H1 (cell line): ENCODE results near the gene FSTL4. TPM values are rescaled to one million over a fixed set of nuclear protein-coding genes. Genes with fewer than 3 reads are reported as not detected.

Experiments used
- CTCF ChIA-PET: fragments of 300-600 bp; sonication (Branson Sonifier 250); formaldehyde crosslinking; loops from one replicate; lab custom pipeline; 2021; ENCODE audit not compliant: partially characterized antibody; lab: Charles Lee
- POLR2A ChIA-PET: fragments of 300-600 bp; sonication (Branson Sonifier 250); formaldehyde crosslinking; loops from one replicate; lab custom pipeline; 2021; ENCODE audit warnings: inconsistent platforms; ENCODE audit not compliant: partially characterized antibody; lab: Charles Lee
- DNase-seq, 2 experiments: peaks; one replicate each; pipeline versions ENCODE4 v3.0.0 to v3.0.0-alpha.2; 2010 to 2022; ENCODE audit warnings: low spot score in 2 of 2, low read depth in 1 of 2, mixed read lengths in 1 of 2
- FAIRE-seq: peaks from 2 replicates; lab custom pipeline; 2011; peaks lifted over from hg19 to GRCh38; lab: Jason Lieb, UNC
- H2AFZ ChIP-seq: 2 replicates; pipeline ENCODE4 v1.8.1; 2012; ENCODE audit warnings: low read length, inconsistent platforms
- H2AK5ac ChIP-seq: 2 replicates; pipeline ENCODE4 v1.6.1; 2013; ENCODE audit warnings: low read depth, low read length
- H2BK120ac ChIP-seq: replicated peaks from 2 replicates; pipeline ENCODE3; 2013; ENCODE audit warnings: low read depth, low read length, inconsistent platforms
- H2BK12ac ChIP-seq: 2 replicates; pipeline ENCODE4 v1.6.1; 2013; ENCODE audit warnings: low read depth, low read length
- H2BK15ac ChIP-seq: 2 replicates; pipeline ENCODE4 v1.6.1; 2013; ENCODE audit warnings: low read length
- H2BK20ac ChIP-seq: 2 replicates; pipeline ENCODE4 v1.6.1; 2013; ENCODE audit warnings: low read length
- H2BK5ac ChIP-seq: 2 replicates; pipeline ENCODE4 v1.6.1; 2013; ENCODE audit warnings: low read depth, low read length
- H3K14ac ChIP-seq: 2 replicates; pipeline ENCODE4 v1.6.1; 2013; ENCODE audit warnings: inconsistent platforms; ENCODE audit not compliant: insufficient read length
- H3K18ac ChIP-seq: 2 replicates; pipeline ENCODE4 v1.6.1; 2013; ENCODE audit warnings: low read length; ENCODE audit errors: extremely low read depth
- H3K23ac ChIP-seq: 2 replicates; pipeline ENCODE4 v1.6.1; 2013; ENCODE audit warnings: inconsistent platforms; ENCODE audit not compliant: insufficient read length
- H3K23me2 ChIP-seq: 2 replicates; pipeline ENCODE4 v1.6.1; 2013; ENCODE audit warnings: low read depth, low read length
- H3K27ac ChIP-seq: 2 replicates; pipeline ENCODE4 v1.6.1; 2011; ENCODE audit warnings: low read depth, low read length, inconsistent platforms
- H3K27me3 ChIP-seq, 4 experiments: replicated peaks in 1 of 4; 1 replicate in 1 of 4; 2 replicates in 3 of 4; pipeline versions ENCODE4 v1.6.1 to v1.8.1; 2011 to 2013; ENCODE audit warnings: low read length in 3 of 4, mild to moderate bottlenecking in 3 of 4, inconsistent platforms in 2 of 4, mixed read lengths in 2 of 4, moderate library complexity in 1 of 4; ENCODE audit not compliant: control insufficient read depth in 3 of 4, insufficient read depth in 3 of 4; ENCODE audit errors: extremely low read depth in 1 of 4
- H3K36me3 ChIP-seq, 4 experiments: 2 replicates each; pipeline versions ENCODE4 v1.6.1 to v1.8.1; 2011 to 2013; ENCODE audit warnings: mild to moderate bottlenecking in 4 of 4, low read length in 3 of 4, moderate library complexity in 2 of 4, control low read depth in 1 of 4, inconsistent platforms in 1 of 4; ENCODE audit not compliant: insufficient read depth in 4 of 4, control insufficient read depth in 2 of 4
- H3K4ac ChIP-seq: replicated peaks from 2 replicates; pipeline ENCODE3; 2013; ENCODE audit warnings: low read length, low read depth, mixed read lengths, inconsistent platforms; ENCODE audit not compliant: insufficient read length
- H3K4me1 ChIP-seq, 4 experiments: replicated peaks in 1 of 4; 1 replicate in 1 of 4; 2 replicates in 3 of 4; pipeline versions ENCODE4 v1.6.1 to v1.8.1; 2011 to 2013; ENCODE audit warnings: low read length in 3 of 4, inconsistent platforms in 2 of 4, mixed read lengths in 1 of 4; ENCODE audit not compliant: insufficient read depth in 4 of 4, control insufficient read depth in 3 of 4
- H3K4me2 ChIP-seq, 2 experiments: 2 replicates each; pipeline versions ENCODE4 v1.6.1 to v1.8.1; 2011 to 2013; ENCODE audit warnings: low read depth in 2 of 2, low read length in 2 of 2, control low read depth in 1 of 2, inconsistent platforms in 1 of 2, mild to moderate bottlenecking in 1 of 2; ENCODE audit not compliant: insufficient read depth in 1 of 2
- H3K4me3 ChIP-seq, 4 experiments: fragments of 200-600, 300-600 bp in 1 of 4; sonication (generic), shearing (Covaris generic), sonication (Bioruptor Twin) in 1 of 4; 2 replicates each; pipeline versions ENCODE4 v1.5.1 to v1.8.1; 2011 to 2016; ENCODE audit warnings: low read length in 4 of 4, low read depth in 3 of 4, control low read depth in 2 of 4, inconsistent platforms in 2 of 4, mild to moderate bottlenecking in 2 of 4, mixed read lengths in 1 of 4, moderate library complexity in 1 of 4; ENCODE audit not compliant: insufficient read depth in 2 of 4; ENCODE audit errors: extremely low read depth in 1 of 4
- H3K56ac ChIP-seq: replicated peaks from 2 replicates; pipeline ENCODE3; 2013; ENCODE audit warnings: low read depth, mild to moderate bottlenecking, mixed read lengths, low read length, inconsistent platforms; ENCODE audit not compliant: insufficient read length
- H3K79me1 ChIP-seq: 2 replicates; pipeline ENCODE4 v1.6.1; 2013; ENCODE audit warnings: low read depth, low read length, control low read depth
- H3K79me2 ChIP-seq, 2 experiments: 2 replicates each; pipeline versions ENCODE4 v1.6.1 to v1.8.1; 2012 to 2013; ENCODE audit warnings: low read length in 2 of 2, mild to moderate bottlenecking in 2 of 2, inconsistent platforms in 1 of 2; ENCODE audit not compliant: insufficient read depth in 2 of 2, control insufficient read depth in 1 of 2
- H3K9ac ChIP-seq, 4 experiments: replicated peaks in 1 of 4; 1 replicate in 1 of 4; 2 replicates in 3 of 4; pipeline versions ENCODE4 v1.6.1 to v1.8.1; 2011 to 2013; ENCODE audit warnings: low read depth in 3 of 4, low read length in 3 of 4, control low read depth in 2 of 4, mild to moderate bottlenecking in 2 of 4, moderate library complexity in 2 of 4, inconsistent platforms in 1 of 4; ENCODE audit errors: extremely low read depth in 1 of 4
- H3K9me3 ChIP-seq, 2 experiments: 2 replicates each; pipeline versions ENCODE4 v1.6.1 to v1.8.1; 2012 to 2013; ENCODE audit warnings: mild to moderate bottlenecking in 2 of 2, moderate library complexity in 2 of 2, control low read depth in 1 of 2, inconsistent platforms in 1 of 2, low read depth in 1 of 2, low read length in 1 of 2, mixed read lengths in 1 of 2; ENCODE audit not compliant: insufficient read depth in 2 of 2
- H4K20me1 ChIP-seq, 2 experiments: replicated peaks in 1 of 2; 2 replicates each; pipeline versions ENCODE3 to v1.8.1; 2011 to 2013; ENCODE audit warnings: inconsistent platforms in 2 of 2, low read length in 2 of 2, mild to moderate bottlenecking in 1 of 2; ENCODE audit not compliant: insufficient read depth in 2 of 2, control insufficient read depth in 1 of 2
- H4K5ac ChIP-seq: 2 replicates; pipeline ENCODE4 v1.6.1; 2013; ENCODE audit warnings: low read length, low read depth, mixed read lengths, inconsistent platforms; ENCODE audit not compliant: insufficient read length
- H4K8ac ChIP-seq: 2 replicates; pipeline ENCODE4 v1.8.0; 2013; ENCODE audit warnings: mild to moderate bottlenecking, moderate library complexity, low read length, inconsistent platforms; ENCODE audit not compliant: insufficient read depth; ENCODE audit errors: extremely low read depth
- H4K91ac ChIP-seq: replicated peaks from 2 replicates; pipeline ENCODE3; 2013; ENCODE audit warnings: low read length, mixed read lengths, inconsistent platforms; ENCODE audit not compliant: insufficient read length
- CTBP2 ChIP-seq: IDR thresholded peaks from 2 replicates; pipeline ENCODE4 v1.7.0; 2011; ENCODE audit warnings: borderline replicate concordance, mild to moderate bottlenecking, moderate library complexity, mixed read lengths, low read length; ENCODE audit not compliant: insufficient read depth, insufficient read length
- MAFK ChIP-seq: IDR thresholded peaks from 2 replicates; pipeline ENCODE4 v1.6.1; 2012; ENCODE audit warnings: low read depth, mild to moderate bottlenecking, improper control_type of control experiment, low read length
- NANOG ChIP-seq: IDR thresholded peaks from 2 replicates; pipeline ENCODE4 v1.6.1; 2011; ENCODE audit warnings: low read length, low read depth, mild to moderate bottlenecking, inconsistent platforms; ENCODE audit not compliant: insufficient read depth, poor library complexity, severe bottlenecking
- SP1 ChIP-seq: IDR thresholded peaks from 2 replicates; pipeline ENCODE4 v1.6.1; 2011; ENCODE audit warnings: low read depth, low read length
- TCF12 ChIP-seq: IDR thresholded peaks from 2 replicates; pipeline ENCODE4 v1.6.1; 2011; ENCODE audit warnings: low read depth, mild to moderate bottlenecking, low read length
- WGBS, 2 experiments: shearing (Covaris generic) in 1 of 2; methylation state at CpG; one replicate each; pipeline versions ENCODE4 v1.1.6 to v1.1.7; 2013 to 2015; ENCODE audit warnings: low lambda C conversion rate in 2 of 2, mixed read lengths in 2 of 2, inconsistent platforms in 1 of 2, low coverage in 1 of 2, missing lambda C conversion rate in 1 of 2; ENCODE audit not compliant: insufficient replicate concordance in 2 of 2, insufficient coverage in 1 of 2, insufficient read length in 1 of 2; ENCODE audit errors: extremely low coverage in 1 of 2, missing lambda C conversion rate in 1 of 2; 5-methylcytosine and 5-hydroxymethylcytosine counted together
- polyA plus RNA-seq, 7 experiments: library from polyadenylated mRNA; depleted of rRNA in 3 of 7; stranded (reverse) in 5 of 7; unstranded in 2 of 7; fragments of >200 nt in 5 of 7; fragments of 200-250 nt in 2 of 7; gene quantifications; 1 replicate in 5 of 7; 2 replicates in 1 of 7; 4 replicates in 1 of 7; pipeline versions ENCODE4 v1.2.1 to v1.2.3, GENCODE V29; 2011 to 2013; ENCODE audit warnings: missing spikeins in 2 of 7, mixed read lengths in 2 of 7
- total RNA-seq: library from RNA; stranded (reverse); fragmentation: NEBNext Ultra II Directional; extraction: Animal tissue kit (Norgen Biotek cat#: 25700); gene quantifications from 2 replicates; pipeline ENCODE4 v1.2.1, GENCODE V29; 2021
- TF ChIP-seq, protein P1 (sequence below): IDR thresholded peaks from 2 replicates; pipeline ENCODE4 v1.6.1; 2011; ENCODE audit warnings: low read depth, mild to moderate bottlenecking, low read length; ENCODE audit not compliant: insufficient read depth

FSTL4 gene
- total and polyA plus RNA-seq, 2 of the 8 experiments (the other 6 are each of a cell fraction or from before 2014, with no cell fraction given) = 3.1 to 4.1 TPM

DNA sequence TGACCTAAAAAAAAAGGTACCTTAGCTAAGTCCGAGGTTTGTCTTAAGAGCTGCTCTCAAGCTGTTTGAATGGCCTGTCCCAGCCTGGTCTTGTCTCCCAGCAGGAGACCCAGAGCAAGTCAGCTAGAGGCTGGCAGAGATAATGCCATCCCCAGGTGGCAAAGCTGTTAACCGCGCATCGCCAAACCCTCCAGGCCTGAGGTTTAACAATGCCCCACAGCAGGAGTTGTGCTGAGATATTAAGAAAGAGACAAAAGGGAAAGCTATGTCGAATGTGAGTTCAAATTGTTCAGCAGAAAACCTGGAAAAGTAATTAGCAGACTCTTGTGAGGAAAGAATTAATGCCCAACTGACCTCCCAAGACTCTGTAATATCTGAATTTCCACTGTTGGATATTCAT, 187.1 kb downstream of the FSTL4 start:
- Histone ChIP-seq H3K14ac (no peak overlapping the region), H2BK5ac (no peak overlapping the region), H2BK15ac (no peak overlapping the region), H3K4ac (no peak overlapping the region), H4K91ac (no peak overlapping the region), H3K23me2 (no peaks in the 10 kb centered on the region), H4K5ac (no peak overlapping the region), H2BK20ac (no peak overlapping the region), H3K56ac (no peak overlapping the region), H2BK120ac (no peak overlapping the region), H3K79me1 (no peaks in the 10 kb centered on the region), H3K36me3 (no peaks in the 10 kb centered on the region), H3K23ac (no peak overlapping the region), H3K9ac (no peak overlapping the region), H4K8ac (no peak overlapping the region), H2AFZ (no peak overlapping the region), H2BK12ac (no peak overlapping the region), H3K18ac (no peak overlapping the region), H3K27me3 (peaks cover 3 to 10% (median 7%) of the 10 kb centered on the region in 4 experiments), H3K4me1 (peaks cover 8 to 27% (median 18%) of the 10 kb centered on the region in 4 experiments), H4K20me1 (no peaks in the 10 kb centered on the region), H2AK5ac (no peak overlapping the region), H3K79me2 (no peaks in the 10 kb centered on the region), H3K4me3 (no peak overlapping the region; a peak in 1 of 8 replicates), H3K9me3 (no peaks in the 10 kb centered on the region), H3K4me2 (peak overlapping the region; percentile 35 to 36; a peak in 3 of 4 replicates), H3K27ac (no peak overlapping the region)
- POLR2A ChIA-PET = interaction anchor here (0.6 to 0.9 kb wide), 2 partner anchors 108 to 186 kb away, joined by 3 to 4 read pairs; no protein-coding TSS in a partner anchor
- peak; percentile 84 for FAIRE-seq
- CTCF ChIA-PET = interaction anchor here (0.5 to 11.6 kb wide), 21 partner anchors 9 to 605 kb away, joined by 3 to 218 read pairs (median 8); partner anchors contain the start of gene FSTL4
- peak in 1 of 2 experiments; percentile 53 for DNase-seq
- 8% methylated on average over 5 of the region's 5 CpGs; no CpG with 5 or more reads in 1 of the 2 experiments for WGBS, 2 experiments
- TF ChIP-seq TCF12 (0 out of 2 replicates have a peak, but pooled peaks have one; percentile 5), MAFK (no peak), CTBP2 (peak; percentile 46), SP1 (0 out of 2 replicates have a peak, but pooled peaks have one; percentile 22), NANOG (peak; percentile 95)
- TF ChIP-seq, protein P1, sequence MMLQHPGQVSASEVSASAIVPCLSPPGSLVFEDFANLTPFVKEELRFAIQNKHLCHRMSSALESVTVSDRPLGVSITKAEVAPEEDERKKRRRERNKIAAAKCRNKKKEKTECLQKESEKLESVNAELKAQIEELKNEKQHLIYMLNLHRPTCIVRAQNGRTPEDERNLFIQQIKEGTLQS = no peak
